C4-2B (cell line): ENCODE measurements around the gene UGT1A4.

ENCODE experiments used
- H3K27ac ChIP-seq: fragments of 450-650 bp; 2 replicates; pipeline ENCODE4 v1.5.1; 2017
- CTCF ChIP-seq: fragments of 450-650 bp; conservative IDR thresholded peaks from 2 replicates; pipeline ENCODE4 v1.5.1; 2017; ENCODE audit warnings: mild to moderate bottlenecking
- ZFX ChIP-seq: fragments of 450-650 bp; IDR thresholded peaks from 2 replicates; pipeline ENCODE4 v1.6.1; 2017

Gene UGT1A4

GRCh38 chr2:233800208-233800607 lies 81.7 kb downstream of the UGT1A4 start:
- TF ChIP-seq CTCF (no peak), ZFX (no peak)
- no peak overlapping the region for H3K27ac ChIP-seq

- no peak for TF ChIP-seq ZFX
- TF ChIP-seq CTCF, result no peak
- no peak overlapping the region for H3K27ac ChIP-seq
Measured at GRCh38 chr2:233801357-233802131, 83.0 kb downstream of the UGT1A4 start.

GRCh38 chr2:233802132-233802815 lies 83.7 kb downstream of the UGT1A4 start:
- no peak overlapping the region for H3K27ac ChIP-seq
- TF ChIP-seq CTCF, result no peak
- TF ChIP-seq ZFX, result no peak

- no peak for TF ChIP-seq ZFX
- no peak for TF ChIP-seq CTCF
- no peak overlapping the region for H3K27ac ChIP-seq
Measured at GRCh38 chr2:233803292-233803911, 84.9 kb downstream of the UGT1A4 start.

- no peak overlapping the region for H3K27ac ChIP-seq
- no peak for TF ChIP-seq CTCF
- TF ChIP-seq ZFX, result no peak
Measured at GRCh38 chr2:233803994-233804393, 85.5 kb downstream of the UGT1A4 start.

- TF ChIP-seq CTCF, result no peak; the same call in 1 of the 2 replicates
- no peak for TF ChIP-seq ZFX
- no peak overlapping the region for H3K27ac ChIP-seq
Measured at GRCh38 chr2:233807215-233807865, 88.8 kb downstream of the UGT1A4 start.
